HEK293T (cell line): ENCODE data around the gene PTGR3.
A peak's percentile ranks its signal among the peaks of the same experiment; 100 is the strongest.

ENCODE experiments used
- CTCF ChIA-PET: fragments of 350-600 bp; formaldehyde crosslinking; extraction: SDS; loops from one replicate; lab custom pipeline; 2021; ENCODE audit warnings: antibody characterized with exemption, inconsistent platforms; lab: Yijun Ruan, JAX
- POLR2A ChIA-PET: fragments of 350-600 bp; formaldehyde crosslinking; extraction: SDS; loops from one replicate; lab custom pipeline; 2020; ENCODE audit warnings: antibody characterized with exemption, inconsistent platforms; lab: Yijun Ruan, JAX
- DNase-seq: peaks from one replicate; pipeline ENCODE4 v3.0.0; 2012; ENCODE audit warnings: mixed read lengths; ENCODE audit errors: extremely low spot score
- ARNT ChIP-seq: fragments of 450-650 bp; IDR thresholded peaks from 2 replicates; pipeline ENCODE4 v1.6.1; 2017; ENCODE audit warnings: mild to moderate bottlenecking
- BHLHE40 ChIP-seq: fragments of 450-650 bp; IDR thresholded peaks from 2 replicates; pipeline ENCODE4 v1.6.1; 2016; ENCODE audit warnings: mild to moderate bottlenecking, moderate library complexity, borderline replicate concordance
- CTBP1 ChIP-seq: fragments of 450-650 bp; IDR thresholded peaks from 2 replicates; pipeline ENCODE4 v1.6.1; 2016; ENCODE audit warnings: borderline replicate concordance
- ELF4 ChIP-seq: fragments of 450-650 bp; IDR thresholded peaks from 2 replicates; pipeline ENCODE4 v1.6.1; 2017; ENCODE audit warnings: antibody characterized with exemption
- FOXA1 ChIP-seq: fragments of 450-650 bp; IDR thresholded peaks from 2 replicates; pipeline ENCODE4 v1.6.1; 2016; ENCODE audit warnings: mild to moderate bottlenecking
- FOXK2 ChIP-seq: fragments of 450-650 bp; IDR thresholded peaks from 2 replicates; pipeline ENCODE4 v1.6.1; 2016; ENCODE audit warnings: mild to moderate bottlenecking
- FOXM1 ChIP-seq: fragments of 450-650 bp; IDR thresholded peaks from 2 replicates; pipeline ENCODE4 v1.6.1; 2017; ENCODE audit warnings: mild to moderate bottlenecking, borderline replicate concordance
- HDGF ChIP-seq: fragments of 450-650 bp; IDR thresholded peaks from 2 replicates; pipeline ENCODE4 v1.6.1; 2017; ENCODE audit warnings: antibody characterized with exemption, borderline replicate concordance
- L3MBTL2 ChIP-seq: fragments of 450-650 bp; conservative IDR thresholded peaks from 2 replicates; pipeline ENCODE4 v1.6.1; 2016; ENCODE audit warnings: mild to moderate bottlenecking
- LEF1 ChIP-seq: fragments of 450-650 bp; IDR thresholded peaks from 2 replicates; pipeline ENCODE4 v1.6.1; 2017; ENCODE audit warnings: mild to moderate bottlenecking, borderline replicate concordance
- NFRKB ChIP-seq: fragments of 450-650 bp; IDR thresholded peaks from 2 replicates; pipeline ENCODE4 v1.6.1; 2016; ENCODE audit warnings: mild to moderate bottlenecking, moderate library complexity
- SP1 ChIP-seq: fragments of 450-650 bp; IDR thresholded peaks from 2 replicates; pipeline ENCODE4 v1.6.1; 2017
- SUZ12 ChIP-seq: fragments of 450-650 bp; IDR thresholded peaks from 2 replicates; pipeline ENCODE4 v1.6.1; 2016; ENCODE audit warnings: mild to moderate bottlenecking
- TARDBP ChIP-seq: fragments of 450-650 bp; IDR thresholded peaks from 2 replicates; pipeline ENCODE4 v1.6.1; 2016
- ZNF384 ChIP-seq: fragments of 450-650 bp; IDR thresholded peaks from 2 replicates; pipeline ENCODE4 v1.6.1; 2016
- TF ChIP-seq, protein P1 (sequence below): fragments of 450-650 bp; IDR thresholded peaks from 2 replicates; pipeline ENCODE4 v1.6.1; 2016

The PTGR3 gene

DNA sequence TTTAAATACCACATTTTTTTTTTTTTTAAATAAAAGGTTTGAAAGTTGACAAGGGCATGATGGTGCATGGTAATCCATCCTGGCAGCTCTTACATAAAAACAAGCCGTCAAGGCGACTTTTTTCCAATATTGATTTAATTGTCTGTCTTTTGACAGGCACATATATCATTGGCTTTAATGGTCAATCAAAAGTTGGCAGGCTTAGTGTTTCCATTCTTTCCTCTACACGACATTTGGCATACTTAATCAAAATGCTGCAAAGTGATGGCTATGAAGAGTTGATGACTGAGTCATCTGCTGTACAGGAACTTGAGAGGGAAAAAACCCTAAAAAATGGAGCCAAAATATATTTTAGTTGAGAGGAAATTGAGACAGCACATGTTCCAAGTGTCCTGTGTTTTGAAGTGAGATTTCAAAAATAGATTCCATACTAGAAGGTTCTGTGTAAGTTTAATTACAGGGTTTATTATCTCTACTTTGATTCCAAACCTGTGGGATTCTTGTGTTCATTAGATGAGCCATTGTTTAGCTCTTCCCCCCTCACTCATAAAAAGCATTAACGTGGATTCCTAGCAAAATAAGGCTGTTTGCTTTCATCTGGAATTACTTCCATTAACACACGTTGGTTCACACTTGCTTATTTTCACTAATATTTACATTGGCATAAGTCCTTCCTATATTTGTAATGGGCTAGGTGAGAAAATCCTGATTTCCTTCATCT lies 4.8 kb upstream of the PTGR3 start:
- ChIA-PET CTCF (no interaction called here), POLR2A (no interaction called here)
- DNase-seq: no peak
- TF ChIP-seq, protein P1, sequence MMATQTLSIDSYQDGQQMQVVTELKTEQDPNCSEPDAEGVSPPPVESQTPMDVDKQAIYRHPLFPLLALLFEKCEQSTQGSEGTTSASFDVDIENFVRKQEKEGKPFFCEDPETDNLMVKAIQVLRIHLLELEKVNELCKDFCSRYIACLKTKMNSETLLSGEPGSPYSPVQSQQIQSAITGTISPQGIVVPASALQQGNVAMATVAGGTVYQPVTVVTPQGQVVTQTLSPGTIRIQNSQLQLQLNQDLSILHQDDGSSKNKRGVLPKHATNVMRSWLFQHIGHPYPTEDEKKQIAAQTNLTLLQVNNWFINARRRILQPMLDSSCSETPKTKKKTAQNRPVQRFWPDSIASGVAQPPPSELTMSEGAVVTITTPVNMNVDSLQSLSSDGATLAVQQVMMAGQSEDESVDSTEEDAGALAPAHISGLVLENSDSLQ: peak; percentile 96
- TF ChIP-seq BHLHE40: no peak
- TF ChIP-seq ZNF384: peak; percentile 67
- TF ChIP-seq LEF1: no peak
- TF ChIP-seq ELF4: no peak
- no peak for TF ChIP-seq SUZ12
- no peak for TF ChIP-seq FOXM1
- no peak for TF ChIP-seq SP1
- TF ChIP-seq L3MBTL2: no peak
- TF ChIP-seq FOXA1: no peak
- no peak for TF ChIP-seq HDGF
- TF ChIP-seq TARDBP: no peak
- no peak for TF ChIP-seq NFRKB
- TF ChIP-seq ARNT: peak; percentile 76
- peak; percentile 79 for TF ChIP-seq CTBP1
- no peak for TF ChIP-seq FOXK2

GRCh38 chr18:75212751-75213090 lies 3.8 kb upstream of the PTGR3 start:
- CTCF ChIA-PET: interaction anchor here (0.8 kb wide), 1 partner anchor 21 kb away, joined by 3 read pairs; no protein-coding TSS in a partner anchor
- POLR2A ChIA-PET: no interaction called here

GRCh38 chr18:75211953-75212750 lies 3.2 kb upstream of the PTGR3 start:
- DNase-seq: no peak
- POLR2A ChIA-PET: no interaction called here
- CTCF ChIA-PET: interaction anchor here (0.8 kb wide), 1 partner anchor 22 kb away, joined by 3 read pairs; no protein-coding TSS in a partner anchor
- no peak for TF ChIP-seq FOXM1
- TF ChIP-seq ARNT: no peak
- peak; percentile 79 for TF ChIP-seq CTBP1
- TF ChIP-seq LEF1: peak; percentile 99
- no peak for TF ChIP-seq TARDBP
- no peak for TF ChIP-seq ZNF384
- TF ChIP-seq, protein P1: peak; percentile 97

More at GRCh38 chr18:75212751-75213090, 3.8 kb upstream of the PTGR3 start:
- TF ChIP-seq SUZ12 (no peak), CTBP1 (no peak), BHLHE40 (no peak)
- no peak for DNase-seq

DNA sequence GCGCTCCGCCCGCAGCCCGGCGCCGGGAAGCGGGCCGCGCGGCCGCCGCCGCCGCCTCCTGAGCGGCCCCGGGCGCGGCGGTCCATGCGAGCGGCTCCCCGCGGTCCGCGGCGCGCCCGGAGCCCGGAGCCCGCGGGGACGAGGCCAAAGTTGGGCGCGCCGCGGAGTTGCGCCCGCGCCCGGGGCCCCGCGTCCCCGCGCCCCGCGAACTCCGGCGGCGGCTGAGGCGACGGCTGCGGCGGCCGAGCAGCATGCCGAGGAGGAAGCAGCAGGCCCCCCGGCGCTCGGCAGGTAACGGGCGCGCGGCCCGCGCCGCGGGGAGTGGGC lies 2.6 kb upstream of the PTGR3 start:
- no peak for TF ChIP-seq SP1
- no peak for TF ChIP-seq ZNF384
- TF ChIP-seq L3MBTL2: no peak
- TF ChIP-seq, protein P1: no peak
- no peak for TF ChIP-seq NFRKB
- no peak for TF ChIP-seq ELF4
- no peak for TF ChIP-seq FOXM1
- no peak for TF ChIP-seq HDGF
- no peak for TF ChIP-seq CTBP1
- TF ChIP-seq FOXA1: no peak
- no peak for TF ChIP-seq FOXK2
- no peak for TF ChIP-seq LEF1
- TF ChIP-seq SUZ12: no peak
- ChIA-PET POLR2A (interaction anchor here (1.9 kb wide), 1 partner anchor 34 kb away, joined by 8 read pairs; no protein-coding TSS in a partner anchor), CTCF (no interaction called here)
- no peak for DNase-seq

- POLR2A ChIA-PET: interaction anchor here (0.7 to 1.9 kb wide), 2 partner anchors 35 to 207 kb away, joined by 3 to 8 read pairs; no protein-coding TSS in a partner anchor
- CTCF ChIA-PET: no interaction called here
- no peak for DNase-seq
- TF ChIP-seq L3MBTL2 (no peak), LEF1 (no peak), BHLHE40 (no peak), ARNT (no peak), HDGF (no peak), ZNF384 (no peak), FOXA1 (no peak), SP1 (no peak), SUZ12 (no peak), TARDBP (no peak), ELF4 (no peak), CTBP1 (no peak)
- TF ChIP-seq, protein P1: no peak
These were observed 2.2 kb upstream of the PTGR3 start for GRCh38 chr18:75211002-75211621.
